Stimulated activated CD8-positive, alpha-beta memory T cell treated with anti-CD3 and anti-CD28 coated beads, Interleukin-2, amount 100 ng/mL, for 48 hours (primary cell): ENCODE data around the gene BCR.

Experiments used
- DNase-seq, 2 donors: peaks; one replicate each; pipeline ENCODE4 v3.0.0-alpha.2; 2020; ENCODE audit warnings: low read depth in 2 of 2

BCR gene

DNA sequence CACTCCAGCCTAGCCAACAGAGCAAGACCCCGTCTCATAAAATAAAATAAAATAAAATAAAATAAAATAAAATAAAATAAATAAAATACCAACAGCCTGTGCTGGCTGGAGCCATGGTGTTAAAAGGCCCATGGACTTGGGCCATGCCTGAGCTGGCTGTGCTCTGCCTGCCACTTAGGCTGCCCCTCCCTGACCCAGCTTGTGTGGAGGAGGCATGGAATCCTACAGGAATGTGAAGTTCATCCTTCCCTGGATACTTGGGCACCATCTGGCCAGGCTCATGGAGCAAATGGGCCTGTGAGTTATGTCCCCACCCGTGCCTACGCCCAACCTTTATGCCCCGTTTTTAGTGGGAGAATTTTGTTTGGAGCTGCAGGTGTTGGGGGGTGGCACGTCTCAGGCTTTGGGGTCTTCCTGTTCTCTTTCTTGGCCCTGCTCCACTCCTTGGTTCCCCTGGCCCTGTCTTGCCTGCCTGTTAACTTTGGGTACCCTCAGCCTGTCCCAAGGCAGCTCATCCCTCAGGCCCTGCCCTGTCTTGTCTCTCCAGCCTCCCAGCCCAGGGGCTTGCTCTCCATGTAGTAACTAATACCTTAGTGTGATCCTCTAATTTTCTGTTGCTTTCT lies 51.3 kb downstream of the BCR start:
- no peak for DNase-seq

DNA sequence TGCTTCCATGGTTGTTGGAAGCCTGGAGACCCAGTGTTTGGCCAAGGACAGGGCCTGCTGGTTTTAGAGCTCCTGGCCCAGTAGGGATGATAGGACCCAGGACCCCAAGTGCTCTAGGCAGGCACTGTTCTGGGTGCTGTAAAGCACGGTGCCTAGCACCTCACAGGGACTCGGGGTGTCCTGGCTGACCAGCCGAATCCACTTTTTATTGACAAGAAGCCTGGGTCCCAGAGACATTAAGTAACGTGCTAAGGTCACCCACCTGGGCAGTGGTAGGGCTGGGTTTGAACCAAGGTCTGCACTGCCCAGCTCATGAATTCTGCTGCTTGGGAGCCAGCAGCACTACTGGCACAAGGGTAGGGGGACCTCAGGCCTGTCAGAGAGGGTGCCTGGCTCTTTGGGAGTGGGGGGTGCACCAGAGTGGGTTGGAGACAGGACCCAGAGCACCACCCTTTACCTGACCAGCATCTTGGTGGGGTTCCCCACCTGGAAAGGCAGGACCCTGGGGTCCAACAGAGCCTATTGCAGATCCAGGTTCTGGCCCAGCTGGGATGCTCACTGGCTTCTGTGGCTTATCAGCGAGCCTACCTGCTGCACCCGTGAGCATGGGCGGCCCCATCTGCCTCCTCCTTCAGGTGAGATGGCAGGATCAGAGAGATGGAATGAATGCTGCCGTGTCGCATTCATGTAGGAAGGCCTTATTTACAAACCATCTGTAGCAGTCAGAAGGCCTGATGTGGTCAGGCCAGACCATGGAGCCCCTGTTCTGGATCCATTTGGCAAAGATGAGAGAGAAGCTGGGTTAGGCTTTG lies 52.0 kb downstream of the BCR start:
- no peak for DNase-seq

- no peak for DNase-seq
Observed at GRCh38 chr22:23233084-23233531, 52.8 kb downstream of the BCR start.

DNA sequence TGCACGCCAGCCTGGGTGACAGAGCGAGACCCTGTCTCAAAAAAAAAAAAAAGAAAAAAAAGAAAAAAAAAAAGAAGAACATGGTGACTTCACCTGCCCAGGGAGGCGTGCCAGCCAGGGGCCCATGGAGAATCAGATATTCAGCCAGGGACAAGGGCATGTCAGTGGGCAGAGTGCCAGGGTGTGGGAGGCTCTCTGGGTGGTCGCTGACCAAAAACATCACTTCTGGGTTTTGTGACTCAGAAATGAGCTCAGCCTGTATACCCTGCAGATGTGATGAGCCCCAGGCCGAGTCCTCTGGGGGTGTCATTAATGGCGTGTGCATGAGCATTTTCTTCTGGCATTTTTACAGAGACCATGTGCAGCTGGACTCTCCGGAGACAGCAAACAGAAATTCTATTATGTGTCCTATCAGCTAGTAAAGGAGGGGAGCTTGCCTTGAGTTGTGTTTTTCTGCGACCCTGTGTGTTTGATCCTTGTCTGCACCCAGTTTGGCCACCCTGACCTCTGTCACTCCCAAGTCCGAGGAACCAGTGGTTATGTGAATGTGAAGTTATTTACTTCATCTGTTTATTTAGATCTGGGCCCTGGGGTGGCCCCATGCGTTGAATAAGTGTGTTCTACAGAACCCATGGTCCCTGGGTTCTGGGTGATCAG lies 53.6 kb downstream of the BCR start:
- DNase-seq: peak; percentile 57 to 81

DNA sequence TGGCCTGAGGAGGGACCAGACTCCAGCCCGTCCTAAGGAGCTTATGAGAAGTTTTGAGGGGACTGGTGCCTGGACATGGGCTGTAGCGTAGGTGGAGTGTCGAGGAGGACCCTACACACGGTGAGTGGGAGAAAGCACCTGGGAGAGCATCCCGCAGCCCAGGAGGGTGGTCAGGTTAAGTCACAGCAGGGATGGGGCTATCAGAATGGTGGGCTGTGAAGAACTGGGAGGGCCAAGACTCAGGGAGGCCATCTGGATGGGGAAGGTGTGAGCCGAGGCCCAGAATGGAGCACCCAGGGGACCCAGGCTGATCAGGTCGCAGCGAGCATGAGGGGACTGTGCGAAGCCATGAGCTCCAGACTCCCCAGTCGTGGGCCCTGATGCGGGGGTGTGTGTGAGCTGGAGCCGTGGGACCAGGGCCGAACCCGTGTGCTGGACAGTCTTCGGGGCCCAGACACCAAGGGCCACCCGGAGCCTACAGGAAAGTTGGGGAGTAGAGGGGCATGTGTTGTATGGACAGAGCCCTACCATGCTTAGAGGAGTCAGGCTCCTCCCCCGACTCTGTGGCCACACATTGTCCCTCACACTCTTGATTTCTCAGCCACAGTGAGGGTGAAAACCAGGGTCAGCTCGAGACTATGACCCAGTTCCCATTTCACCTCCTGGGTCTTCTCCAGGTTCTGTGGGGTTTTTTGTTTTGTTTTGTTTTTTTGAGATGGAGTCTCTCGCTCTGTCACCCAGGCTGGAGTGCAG lies 54.3 kb downstream of the BCR start:
- no peak for DNase-seq

GRCh38 chr22:23235425-23235824 lies 55.1 kb downstream of the BCR start:
- no peak for DNase-seq

GRCh38 chr22:23236026-23236425 lies 55.7 kb downstream of the BCR start:
- DNase-seq: no peak

GRCh38 chr22:23236440-23237184 lies 56.3 kb downstream of the BCR start:
- no peak for DNase-seq

GRCh38 chr22:23237201-23237798 lies 57.0 kb downstream of the BCR start:
- DNase-seq: no peak

DNA sequence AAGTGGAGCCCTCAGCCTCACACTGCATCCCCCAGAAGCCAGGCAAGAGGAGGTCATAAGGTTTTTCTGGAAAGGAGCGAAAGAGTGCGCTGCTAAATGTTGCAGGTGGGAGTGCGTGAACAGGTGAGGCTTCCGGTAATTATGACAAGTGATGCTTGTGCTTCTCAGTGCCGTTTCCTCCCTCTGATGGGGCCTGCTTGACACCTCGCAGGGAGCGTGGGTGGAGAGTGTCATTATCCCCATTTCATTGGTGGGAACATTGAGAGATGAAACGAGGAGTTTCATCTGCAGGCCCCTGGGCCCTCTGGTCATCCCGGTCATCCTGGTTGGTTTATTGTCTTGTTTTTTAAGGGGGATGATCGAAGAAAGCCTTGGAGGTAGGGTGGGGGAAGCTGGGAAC lies 57.5 kb downstream of the BCR start:
- no peak for DNase-seq

DNA sequence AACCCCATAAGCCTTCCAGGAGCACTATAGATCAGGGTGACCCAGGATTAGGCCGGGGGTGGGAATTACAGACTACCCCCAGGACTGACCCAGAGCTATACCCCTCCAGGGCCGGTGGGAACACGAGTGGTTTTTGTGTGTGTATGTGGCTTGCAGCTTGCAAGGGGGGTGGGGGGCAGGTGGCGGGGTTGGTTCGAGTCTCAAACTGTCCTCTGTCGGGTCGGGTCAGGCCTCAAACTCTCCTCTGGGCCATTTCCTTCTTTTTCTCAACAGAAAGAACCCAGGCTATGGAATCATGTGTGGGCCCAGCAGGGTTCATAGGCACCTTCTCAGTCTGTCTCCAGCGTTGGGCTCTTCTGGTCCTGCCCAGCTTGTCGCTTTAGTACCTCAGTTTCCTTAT lies 58.4 kb downstream of the BCR start:
- no peak for DNase-seq

GRCh38 chr22:23239429-23239828 lies 59.1 kb downstream of the BCR start:
- DNase-seq: no peak

DNA sequence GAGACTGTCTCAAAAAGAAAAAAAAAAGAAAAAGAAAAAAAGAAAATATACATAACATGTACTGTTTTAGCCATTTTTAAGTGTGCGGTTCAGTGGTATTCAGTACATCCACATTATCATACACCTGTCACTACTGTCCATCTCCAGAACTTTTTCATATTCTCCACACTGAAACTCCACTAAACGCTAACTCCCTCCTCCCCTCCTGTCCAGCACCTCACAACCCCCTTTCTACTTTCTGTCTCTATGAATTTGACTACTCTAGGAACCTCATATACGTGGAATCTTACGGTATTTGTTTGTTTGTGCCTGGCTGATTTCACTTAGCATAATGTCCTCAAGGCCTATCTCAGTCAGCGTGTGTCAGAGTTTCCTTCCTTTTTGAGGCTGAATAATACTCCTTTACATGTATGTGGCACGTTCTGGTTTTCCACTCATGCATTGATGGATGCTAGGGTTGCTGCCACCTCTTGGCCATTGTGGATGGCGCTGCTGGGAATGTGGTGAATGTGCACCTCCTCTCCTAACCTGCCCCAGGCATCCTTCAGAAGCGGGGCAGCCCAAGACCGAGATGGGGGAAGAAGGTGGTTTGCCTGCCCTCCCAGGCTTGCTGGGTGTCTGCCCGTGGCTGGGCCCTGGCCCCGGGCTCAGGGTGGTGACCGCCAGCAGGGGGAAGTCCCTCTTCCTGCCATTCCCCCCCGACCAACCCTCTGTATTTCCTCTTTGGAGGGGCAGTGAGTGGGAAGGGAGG lies 60.5 kb downstream of the BCR start:
- DNase-seq: no peak

DNA sequence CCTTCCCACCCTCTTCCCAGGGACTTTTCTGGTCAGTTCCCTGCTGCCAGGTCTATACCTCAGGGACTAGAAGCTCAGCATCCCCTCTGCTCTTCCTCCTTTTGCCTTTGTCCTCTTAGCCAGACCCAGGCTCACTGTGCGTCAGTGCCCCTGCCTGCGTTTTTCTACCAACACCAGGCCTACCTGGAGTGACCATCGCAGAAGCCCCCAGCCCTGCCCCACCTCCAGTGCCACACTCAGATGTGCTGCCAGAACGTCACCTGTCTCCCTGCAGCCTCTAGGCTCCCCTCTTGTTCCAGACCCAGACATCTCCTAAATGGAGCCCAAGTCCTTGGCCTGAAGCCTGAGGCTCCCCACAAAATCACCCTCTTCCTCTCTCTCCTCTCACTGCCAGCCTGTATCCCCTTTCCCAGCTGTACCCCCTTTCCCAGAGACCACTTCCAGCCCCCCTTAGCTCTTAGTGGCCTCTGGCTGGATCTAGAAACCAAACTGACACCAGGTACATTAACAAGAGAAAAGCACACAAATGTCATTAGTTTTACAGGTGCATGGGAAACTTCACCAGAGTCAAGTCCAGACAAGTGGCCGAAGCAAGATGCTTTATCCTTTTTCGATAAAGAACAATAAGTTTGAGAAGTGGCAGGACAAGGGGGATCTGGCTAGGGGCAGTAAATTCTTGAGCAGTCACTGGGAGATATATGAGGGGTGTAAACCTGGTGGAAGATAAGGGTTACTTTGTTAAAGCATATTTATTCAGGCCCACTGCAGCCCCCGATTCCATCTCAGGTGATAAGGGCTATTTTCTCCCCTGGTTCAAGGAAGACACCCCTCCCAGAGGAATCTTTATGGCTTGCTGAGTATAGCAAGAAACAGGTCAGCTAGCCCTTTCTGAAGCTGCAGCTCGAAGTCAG lies 61.5 kb downstream of the BCR start:
- DNase-seq: no peak

- DNase-seq: no peak
Observed at GRCh38 chr22:23242473-23243001, 62.2 kb downstream of the BCR start.

DNA sequence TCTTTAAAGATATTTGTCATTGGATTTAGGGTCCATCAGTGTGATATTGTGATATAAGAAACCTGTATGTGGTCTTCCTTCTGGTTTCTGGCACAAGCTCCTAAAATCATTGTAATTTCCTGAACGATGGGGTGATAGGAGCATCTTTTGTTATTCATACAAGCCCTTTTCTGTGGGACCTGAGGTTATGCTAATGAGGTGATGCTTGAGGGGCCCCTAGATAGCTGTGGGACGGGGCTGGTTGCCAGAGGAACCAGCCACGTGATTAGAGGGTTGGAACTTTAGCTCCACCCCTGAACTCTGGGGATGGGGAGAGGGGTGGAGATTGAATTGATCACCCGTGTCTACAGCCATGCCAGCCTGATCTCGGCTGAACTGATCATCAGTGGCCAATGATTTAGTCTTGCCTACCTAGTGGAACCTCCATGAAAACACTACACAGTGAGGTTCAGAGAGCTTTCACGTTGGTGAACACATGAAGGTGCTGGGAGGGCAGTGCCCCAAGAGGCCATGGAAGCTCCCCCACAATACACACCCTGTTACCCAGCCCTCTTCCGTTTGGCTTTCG lies 62.8 kb downstream of the BCR start:
- peak; percentile 44 to 64 for DNase-seq

DNA sequence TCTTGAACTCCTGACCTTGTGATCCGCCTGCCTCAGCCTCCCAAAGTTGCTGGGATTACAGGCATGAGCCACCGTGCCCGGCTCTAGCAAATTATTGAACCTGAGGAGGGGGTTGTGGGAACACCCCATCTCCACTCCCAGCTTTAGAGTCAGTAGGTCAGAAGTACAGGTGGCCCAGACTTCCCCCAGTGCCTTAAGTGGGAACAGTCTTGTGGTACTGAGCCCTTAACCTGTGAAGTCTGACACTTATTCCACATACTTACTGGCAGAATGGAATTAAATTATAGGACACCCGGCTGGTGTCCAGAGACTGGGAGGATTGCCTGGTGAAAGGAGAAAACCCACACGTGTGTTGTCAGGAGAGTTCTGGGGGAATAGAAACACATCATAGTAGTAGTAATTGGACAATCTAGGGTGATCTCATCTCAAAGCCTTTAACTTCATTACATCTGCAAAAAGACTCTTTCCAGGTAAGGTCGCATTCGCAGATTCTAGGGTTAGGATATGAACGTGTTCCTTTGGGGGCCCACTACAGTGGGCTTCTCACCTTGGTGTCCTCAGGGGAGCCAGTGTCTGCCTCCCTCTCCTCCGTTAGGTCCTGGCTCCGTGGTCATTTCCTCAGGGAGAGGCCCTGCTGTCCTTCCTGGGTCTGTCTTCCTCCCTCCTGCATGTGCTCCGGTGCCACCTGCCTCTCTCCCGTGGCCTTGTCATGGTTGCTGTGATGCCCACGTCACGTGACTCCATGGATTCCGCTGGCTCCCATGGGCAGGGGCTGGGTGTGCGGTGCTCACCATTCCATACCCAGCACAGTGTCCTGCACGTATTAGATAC lies 63.8 kb downstream of the BCR start:
- no peak for DNase-seq

GRCh38 chr22:23244690-23245044 lies 64.4 kb downstream of the BCR start:
- DNase-seq: no peak
